ENCODE measurements around the gene BCAS4. TPM values are rescaled to one million over a fixed set of nuclear protein-coding genes. Genes with fewer than 3 reads are reported as not detected.

The BCAS4 gene
- total and polyA plus RNA-seq, 2 experiments from 2014 or later = 22.2 to 24.8 TPM

GRCh38 chr20:50789968-50790650 is 4.8 kb upstream of the BCAS4 start (continued):
- TF ChIP-seq, protein P1, sequence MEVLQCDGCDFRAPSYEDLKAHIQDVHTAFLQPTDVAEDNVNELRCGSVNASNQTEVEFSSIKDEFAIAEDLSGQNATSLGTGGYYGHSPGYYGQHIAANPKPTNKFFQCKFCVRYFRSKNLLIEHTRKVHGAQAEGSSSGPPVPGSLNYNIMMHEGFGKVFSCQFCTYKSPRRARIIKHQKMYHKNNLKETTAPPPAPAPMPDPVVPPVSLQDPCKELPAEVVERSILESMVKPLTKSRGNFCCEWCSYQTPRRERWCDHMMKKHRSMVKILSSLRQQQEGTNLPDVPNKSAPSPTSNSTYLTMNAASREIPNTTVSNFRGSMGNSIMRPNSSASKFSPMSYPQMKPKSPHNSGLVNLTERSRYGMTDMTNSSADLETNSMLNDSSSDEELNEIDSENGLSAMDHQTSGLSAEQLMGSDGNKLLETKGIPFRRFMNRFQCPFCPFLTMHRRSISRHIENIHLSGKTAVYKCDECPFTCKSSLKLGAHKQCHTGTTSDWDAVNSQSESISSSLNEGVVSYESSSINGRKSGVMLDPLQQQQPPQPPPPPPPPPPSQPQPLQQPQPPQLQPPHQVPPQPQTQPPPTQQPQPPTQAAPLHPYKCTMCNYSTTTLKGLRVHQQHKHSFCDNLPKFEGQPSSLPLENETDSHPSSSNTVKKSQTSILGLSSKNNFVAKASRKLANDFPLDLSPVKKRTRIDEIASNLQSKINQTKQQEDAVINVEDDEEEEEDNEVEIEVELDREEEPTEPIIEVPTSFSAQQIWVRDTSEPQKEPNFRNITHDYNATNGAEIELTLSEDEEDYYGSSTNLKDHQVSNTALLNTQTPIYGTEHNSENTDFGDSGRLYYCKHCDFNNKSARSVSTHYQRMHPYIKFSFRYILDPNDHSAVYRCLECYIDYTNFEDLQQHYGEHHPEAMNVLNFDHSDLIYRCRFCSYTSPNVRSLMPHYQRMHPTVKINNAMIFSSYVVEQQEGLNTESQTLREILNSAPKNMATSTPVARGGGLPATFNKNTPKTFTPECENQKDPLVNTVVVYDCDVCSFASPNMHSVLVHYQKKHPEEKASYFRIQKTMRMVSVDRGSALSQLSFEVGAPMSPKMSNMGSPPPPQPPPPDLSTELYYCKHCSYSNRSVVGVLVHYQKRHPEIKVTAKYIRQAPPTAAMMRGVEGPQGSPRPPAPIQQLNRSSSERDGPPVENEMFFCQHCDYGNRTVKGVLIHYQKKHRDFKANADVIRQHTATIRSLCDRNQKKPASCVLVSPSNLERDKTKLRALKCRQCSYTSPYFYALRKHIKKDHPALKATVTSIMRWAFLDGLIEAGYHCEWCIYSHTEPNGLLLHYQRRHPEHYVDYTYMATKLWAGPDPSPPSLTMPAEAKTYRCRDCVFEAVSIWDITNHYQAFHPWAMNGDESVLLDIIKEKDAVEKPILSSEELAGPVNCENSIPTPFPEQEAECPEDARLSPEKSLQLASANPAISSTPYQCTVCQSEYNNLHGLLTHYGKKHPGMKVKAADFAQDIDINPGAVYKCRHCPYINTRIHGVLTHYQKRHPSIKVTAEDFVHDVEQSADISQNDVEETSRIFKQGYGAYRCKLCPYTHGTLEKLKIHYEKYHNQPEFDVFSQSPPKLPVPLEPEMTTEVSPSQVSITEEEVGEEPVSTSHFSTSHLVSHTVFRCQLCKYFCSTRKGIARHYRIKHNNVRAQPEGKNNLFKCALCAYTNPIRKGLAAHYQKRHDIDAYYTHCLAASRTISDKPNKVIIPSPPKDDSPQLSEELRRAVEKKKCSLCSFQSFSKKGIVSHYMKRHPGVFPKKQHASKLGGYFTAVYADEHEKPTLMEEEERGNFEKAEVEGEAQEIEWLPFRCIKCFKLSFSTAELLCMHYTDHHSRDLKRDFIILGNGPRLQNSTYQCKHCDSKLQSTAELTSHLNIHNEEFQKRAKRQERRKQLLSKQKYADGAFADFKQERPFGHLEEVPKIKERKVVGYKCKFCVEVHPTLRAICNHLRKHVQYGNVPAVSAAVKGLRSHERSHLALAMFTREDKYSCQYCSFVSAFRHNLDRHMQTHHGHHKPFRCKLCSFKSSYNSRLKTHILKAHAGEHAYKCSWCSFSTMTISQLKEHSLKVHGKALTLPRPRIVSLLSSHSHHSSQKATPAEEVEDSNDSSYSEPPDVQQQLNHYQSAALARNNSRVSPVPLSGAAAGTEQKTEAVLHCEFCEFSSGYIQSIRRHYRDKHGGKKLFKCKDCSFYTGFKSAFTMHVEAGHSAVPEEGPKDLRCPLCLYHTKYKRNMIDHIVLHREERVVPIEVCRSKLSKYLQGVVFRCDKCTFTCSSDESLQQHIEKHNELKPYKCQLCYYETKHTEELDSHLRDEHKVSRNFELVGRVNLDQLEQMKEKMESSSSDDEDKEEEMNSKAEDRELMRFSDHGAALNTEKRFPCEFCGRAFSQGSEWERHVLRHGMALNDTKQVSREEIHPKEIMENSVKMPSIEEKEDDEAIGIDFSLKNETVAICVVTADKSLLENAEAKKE (CRISPR knock-in tag; IDR thresholded peaks at IDR 0.05) = no peak
- TF ChIP-seq EZH2phosphoT487 (IDR thresholded peaks at IDR 0.05; ENCODE audit: unreplicated experiment) = no peak
- TF ChIP-seq EZH2 (IDR thresholded peaks at IDR 0.05; ENCODE audit: low read depth, unreplicated experiment) = no peak
- no peak for TF ChIP-seq CREB1 (CRISPR knock-in tag; IDR thresholded peaks at IDR 0.05; ENCODE audit: low read depth)
- no peak for TF ChIP-seq ZNF331 (CRISPR knock-in tag; IDR thresholded peaks at IDR 0.05; ENCODE audit: low read depth)
- TF ChIP-seq POLR2AphosphoS5 (IDR thresholded peaks at IDR 0.05; ENCODE audit: low read depth) = no peak
- TF ChIP-seq STAT1 (IDR thresholded peaks at IDR 0.05; ENCODE audit: unreplicated experiment) = no peak
- no peak for TF ChIP-seq REST (IDR thresholded peaks at IDR 0.05; ENCODE audit: unreplicated experiment)

Measured in GM23338 (cell line).